ENCODE measurements around the gene ADARB1.

ADARB1 gene

GRCh38 chr21:45266518-45267389 lies 192.4 kb downstream of the ADARB1 start:
- no peak for ATAC-seq (ENCODE audit: low read depth)
- H3K4me3 ChIP-seq (ENCODE audit: severe bottlenecking): no peak overlapping the region
- peaks cover 2% of the 10 kb centered on the region for H3K9me3 ChIP-seq (ENCODE audit: severe bottlenecking)
- H3K36me3 ChIP-seq (ENCODE audit: low read depth): peaks cover 38% of the 10 kb centered on the region
- H3K4me1 ChIP-seq (ENCODE audit: insufficient read depth, poor library complexity, severe bottlenecking): no peaks in the 10 kb centered on the region
- H3K27ac ChIP-seq (ENCODE audit: poor library complexity, severe bottlenecking): no peak overlapping the region
- peak; percentile 45 for DNase-seq (ENCODE audit: low spot score)
- no peak for TF ChIP-seq CTCF (IDR thresholded peaks at IDR 0.05; ENCODE audit: poor library complexity, severe bottlenecking)
- no peaks in the 10 kb centered on the region for H3K27me3 ChIP-seq (ENCODE audit: insufficient read depth, poor library complexity, severe bottlenecking)

GRCh38 chr21:45267390-45267760 lies 193.0 kb downstream of the ADARB1 start:
- peaks cover 44% of the 10 kb centered on the region for H3K36me3 ChIP-seq (ENCODE audit: low read depth)

GRCh38 chr21:45269861-45270260 lies 195.5 kb downstream of the ADARB1 start:
- TF ChIP-seq CTCF (IDR thresholded peaks at IDR 0.05; ENCODE audit: poor library complexity, severe bottlenecking): no peak
- H3K27me3 ChIP-seq (ENCODE audit: insufficient read depth, poor library complexity, severe bottlenecking): no peaks in the 10 kb centered on the region
- no peak overlapping the region for H3K4me3 ChIP-seq (ENCODE audit: severe bottlenecking)
- peaks cover 66% of the 10 kb centered on the region for H3K36me3 ChIP-seq (ENCODE audit: low read depth)
- H3K9me3 ChIP-seq (ENCODE audit: severe bottlenecking): peaks cover 11% of the 10 kb centered on the region
- ATAC-seq (ENCODE audit: low read depth) (no peak), DNase-seq (ENCODE audit: low spot score) (peak; percentile 55)
- H3K27ac ChIP-seq (ENCODE audit: poor library complexity, severe bottlenecking): no peak overlapping the region
- no peaks in the 10 kb centered on the region for H3K4me1 ChIP-seq (ENCODE audit: insufficient read depth, poor library complexity, severe bottlenecking)

More at GRCh38 chr21:45267390-45267760, 193.0 kb downstream of the ADARB1 start:
- Histone ChIP-seq H3K4me1 (ENCODE audit: insufficient read depth, poor library complexity, severe bottlenecking) (no peaks in the 10 kb centered on the region), H3K27me3 (ENCODE audit: insufficient read depth, poor library complexity, severe bottlenecking) (no peaks in the 10 kb centered on the region), H3K9me3 (ENCODE audit: severe bottlenecking) (peaks cover 5% of the 10 kb centered on the region), H3K27ac (ENCODE audit: poor library complexity, severe bottlenecking) (no peak overlapping the region), H3K4me3 (ENCODE audit: severe bottlenecking) (no peak overlapping the region)
- ATAC-seq (ENCODE audit: low read depth) (no peak), DNase-seq (ENCODE audit: low spot score) (peak; percentile 30)
- no peak for TF ChIP-seq CTCF (IDR thresholded peaks at IDR 0.05; ENCODE audit: poor library complexity, severe bottlenecking)

- no peak for ATAC-seq (ENCODE audit: low read depth)
- Histone ChIP-seq H3K4me1 (ENCODE audit: insufficient read depth, poor library complexity, severe bottlenecking) (no peaks in the 10 kb centered on the region), H3K4me3 (ENCODE audit: severe bottlenecking) (no peak overlapping the region), H3K27ac (ENCODE audit: poor library complexity, severe bottlenecking) (no peak overlapping the region), H3K9me3 (ENCODE audit: severe bottlenecking) (peaks cover 11% of the 10 kb centered on the region), H3K36me3 (ENCODE audit: low read depth) (peaks cover 67% of the 10 kb centered on the region), H3K27me3 (ENCODE audit: insufficient read depth, poor library complexity, severe bottlenecking) (no peaks in the 10 kb centered on the region)
- DNase-seq (ENCODE audit: low spot score): peak; percentile 37
- TF ChIP-seq CTCF (IDR thresholded peaks at IDR 0.05; ENCODE audit: poor library complexity, severe bottlenecking): peak; percentile 11
Measured at GRCh38 chr21:45270306-45270821, 196.0 kb downstream of the ADARB1 start.

Measured in RWPE2 (cell line).